GM12873 (cell line): ENCODE data around the gene IQCB1.

Experiments
- TF ChIP-seq, protein P1 (sequence below): IDR thresholded peaks from 2 replicates; pipeline ENCODE4 v1.5.1; 2012; ENCODE audit warnings: low read depth, mild to moderate bottlenecking, moderate library complexity, low read length, control low read depth; ENCODE audit not compliant: insufficient read depth; ENCODE audit errors: missing control alignments

The IQCB1 gene

GRCh38 chr3:121855555-121855954, 20.7 kb upstream of the IQCB1 start:
- TF ChIP-seq, protein P1, sequence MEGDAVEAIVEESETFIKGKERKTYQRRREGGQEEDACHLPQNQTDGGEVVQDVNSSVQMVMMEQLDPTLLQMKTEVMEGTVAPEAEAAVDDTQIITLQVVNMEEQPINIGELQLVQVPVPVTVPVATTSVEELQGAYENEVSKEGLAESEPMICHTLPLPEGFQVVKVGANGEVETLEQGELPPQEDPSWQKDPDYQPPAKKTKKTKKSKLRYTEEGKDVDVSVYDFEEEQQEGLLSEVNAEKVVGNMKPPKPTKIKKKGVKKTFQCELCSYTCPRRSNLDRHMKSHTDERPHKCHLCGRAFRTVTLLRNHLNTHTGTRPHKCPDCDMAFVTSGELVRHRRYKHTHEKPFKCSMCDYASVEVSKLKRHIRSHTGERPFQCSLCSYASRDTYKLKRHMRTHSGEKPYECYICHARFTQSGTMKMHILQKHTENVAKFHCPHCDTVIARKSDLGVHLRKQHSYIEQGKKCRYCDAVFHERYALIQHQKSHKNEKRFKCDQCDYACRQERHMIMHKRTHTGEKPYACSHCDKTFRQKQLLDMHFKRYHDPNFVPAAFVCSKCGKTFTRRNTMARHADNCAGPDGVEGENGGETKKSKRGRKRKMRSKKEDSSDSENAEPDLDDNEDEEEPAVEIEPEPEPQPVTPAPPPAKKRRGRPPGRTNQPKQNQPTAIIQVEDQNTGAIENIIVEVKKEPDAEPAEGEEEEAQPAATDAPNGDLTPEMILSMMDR = peak; percentile 43

DNA sequence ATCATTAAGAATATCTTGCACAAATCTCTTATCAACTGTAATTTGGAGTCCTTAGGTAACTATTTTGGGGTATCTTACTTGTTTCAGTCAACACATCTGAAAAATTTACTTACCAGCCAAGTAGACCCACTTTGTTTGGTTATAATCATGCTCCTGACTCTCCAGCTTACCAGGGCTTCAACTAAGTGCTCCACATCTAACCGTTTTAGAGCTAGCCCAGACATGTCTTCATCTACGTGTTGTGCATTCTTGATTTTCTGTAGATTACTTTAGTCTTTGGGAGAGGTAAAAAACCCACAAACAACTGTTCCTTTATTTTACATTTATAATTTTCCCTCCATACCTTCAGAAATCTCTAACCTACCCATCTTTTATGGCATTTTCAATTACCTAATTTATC, 17.4 kb upstream of the IQCB1 start:
- TF ChIP-seq, protein P1 = no peak

DNA sequence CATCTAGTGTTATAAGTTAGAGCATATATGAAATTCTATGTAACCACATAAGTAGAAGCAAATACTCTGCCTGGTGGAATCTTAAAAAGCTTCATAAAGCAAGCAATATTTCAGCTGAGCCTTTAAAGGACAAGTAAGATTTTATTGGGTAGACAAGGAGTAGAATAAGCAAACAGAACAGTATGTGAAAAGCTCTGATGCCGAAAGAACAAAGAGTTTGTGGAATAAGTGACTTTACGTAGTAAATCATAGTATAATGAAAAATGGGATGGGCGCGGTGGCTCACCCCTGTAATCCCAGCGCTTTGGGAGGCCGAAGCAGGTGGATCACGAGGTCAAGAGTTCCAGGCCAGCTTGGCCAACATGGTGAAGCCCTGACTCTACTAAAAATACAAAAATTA, 10.0 kb upstream of the IQCB1 start:
- TF ChIP-seq, protein P1 = no peak

DNA sequence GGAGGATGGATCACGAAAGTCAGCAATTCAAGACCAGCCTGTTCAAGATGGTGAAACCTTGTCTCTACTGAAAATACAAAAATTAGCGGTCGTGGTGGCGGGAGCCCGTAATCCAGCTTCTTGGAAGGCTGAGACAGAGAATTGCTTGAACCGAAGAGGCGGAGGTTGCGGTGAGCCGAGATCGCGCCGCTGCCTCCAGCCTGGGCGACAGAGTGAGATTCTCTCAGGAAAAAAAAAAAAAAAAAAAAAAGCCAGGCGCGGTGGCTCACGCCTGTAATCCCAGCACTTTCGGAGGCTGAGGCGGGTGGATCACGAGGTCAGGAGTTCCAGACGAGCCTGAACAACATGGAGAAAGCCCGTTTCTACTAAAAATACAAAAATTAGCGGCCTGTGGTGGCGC, 5.1 kb upstream of the IQCB1 start:
- TF ChIP-seq, protein P1 = no peak

DNA sequence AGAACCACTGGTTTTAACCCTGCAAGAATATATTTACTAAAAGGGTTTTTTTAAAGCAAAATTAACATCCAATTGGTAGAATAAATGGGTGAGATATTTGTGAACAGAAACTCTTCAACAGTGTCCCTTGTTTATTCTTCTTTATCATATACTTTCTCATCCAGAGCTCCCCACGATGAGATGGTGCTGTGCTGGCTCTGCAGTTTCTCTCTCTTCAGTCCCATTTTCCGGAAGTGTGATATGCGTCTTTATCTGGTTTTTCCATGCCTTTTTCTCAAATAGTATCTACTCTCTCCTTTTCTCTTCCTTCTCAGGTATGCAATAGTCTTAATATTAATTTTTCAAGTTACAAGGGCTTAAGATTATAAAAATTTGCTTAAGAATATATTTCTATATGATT, 1.6 kb upstream of the IQCB1 start:
- TF ChIP-seq, protein P1 = no peak

GRCh38 chr3:121836064-121836463, 1.2 kb upstream of the IQCB1 start:
- TF ChIP-seq, protein P1 = no peak

GRCh38 chr3:121835465-121835801, 573 bp upstream of the IQCB1 start:
- TF ChIP-seq, protein P1 = no peak

GRCh38 chr3:121834157-121834670, 646 bp downstream of the IQCB1 start:
- TF ChIP-seq, protein P1 = no peak
